NCI-H187 (cell line): Measurements from ENCODE around the gene DHH.
"Not testable (repeated sequence)": the region's sequence is repeated elsewhere in the genome, so short reads cannot be mapped to it uniquely, and the experiment has no call there.

Experiments used
- DNase-seq, 2 experiments: peaks; one replicate each; lab custom pipeline; 2025; lab: John Stamatoyannopoulos, UW

Gene DHH

GRCh38 chr12:49070971-49071370 lies 23.6 kb downstream of the DHH start:
- no peak for DNase-seq

GRCh38 chr12:49069507-49070346 lies 24.9 kb downstream of the DHH start, which contains the start of gene RHEBL1:
Gene RHEBL1 (minus strand): TSS chr12:49069979. CDS start chr12:49069785, 194 bp downstream.
- DNase-seq = peak; percentile 98 to 99

GRCh38 chr12:49068879-49069506 lies 25.6 kb downstream of the DHH start:
- no peak for DNase-seq

- no peak for DNase-seq
These were observed 28.5 kb downstream of the DHH start for GRCh38 chr12:49066120-49066519.

GRCh38 chr12:49064767-49065152 lies 29.8 kb downstream of the DHH start:
- DNase-seq = no peak

GRCh38 chr12:49061916-49062315 lies 32.7 kb downstream of the DHH start:
- not testable (repeated sequence) for DNase-seq

GRCh38 chr12:49061157-49061650 lies 33.4 kb downstream of the DHH start:
- DNase-seq = peak in 1 of 2 experiments; percentile 59

GRCh38 chr12:49060237-49061156 lies 34.1 kb downstream of the DHH start, which contains the start of gene KMT2D:
Gene KMT2D (minus strand): TSS chr12:49060794. CDS start chr12:49055324, 5,470 bp downstream.
- DNase-seq = peak; percentile 87 to 91

- DNase-seq = no peak
These were observed 35.1 kb downstream of the DHH start for GRCh38 chr12:49059299-49060171.

- no peak for DNase-seq
These were observed 35.6 kb downstream of the DHH start for GRCh38 chr12:49059045-49059298.

GRCh38 chr12:49058366-49059044 lies 36.1 kb downstream of the DHH start:
- DNase-seq = no peak

- DNase-seq = peak in 1 of 2 experiments; percentile 12
These were observed 36.7 kb downstream of the DHH start for GRCh38 chr12:49057888-49058287.

- DNase-seq = no peak
These were observed 38.4 kb downstream of the DHH start for GRCh38 chr12:49055978-49056754.

- DNase-seq = no peak
These were observed 39.5 kb downstream of the DHH start for GRCh38 chr12:49055092-49055491.

- no peak for DNase-seq
These were observed 40.1 kb downstream of the DHH start for GRCh38 chr12:49054524-49054923.

GRCh38 chr12:49054096-49054495 lies 40.5 kb downstream of the DHH start:
- DNase-seq = no peak

GRCh38 chr12:49052451-49053208 lies 42.0 kb downstream of the DHH start:
- no peak for DNase-seq

GRCh38 chr12:49051777-49052438 lies 42.7 kb downstream of the DHH start:
- DNase-seq = no peak

GRCh38 chr12:49051373-49051764 lies 43.2 kb downstream of the DHH start:
- no peak for DNase-seq
